Hindlimb muscle (tissue), 1 donor: Measurements from ENCODE around the gene NAGLU. TPM values are rescaled to one million over a fixed set of nuclear protein-coding genes. Genes with fewer than 3 reads are reported as not detected.

Experiments
- polyA plus RNA-seq: library from polyadenylated mRNA; unstranded; fragments of 120-200 nt; gene quantifications from one replicate; pipeline ENCODE4 v1.2.1, GENCODE V29; 2013; ENCODE audit not compliant: insufficient read length

NAGLU gene
- polyA plus RNA-seq, 1 donor = 22.7 TPM

Other genes with a start within 250 kb of the NAGLU start
- 22.1 TPM for gene STAT5A, start 247.7 kb upstream of the NAGLU start, polyA plus RNA-seq
- gene STAT3, start 147.8 kb upstream of the NAGLU start, polyA plus RNA-seq = 70.4 TPM
- gene CAVIN1, start 113.0 kb upstream of the NAGLU start, polyA plus RNA-seq = 301 TPM
- gene ATP6V0A1, start 77.4 kb upstream of the NAGLU start, polyA plus RNA-seq = 31.0 TPM
- gene HSD17B1, start 16.7 kb downstream of the NAGLU start, polyA plus RNA-seq = 3.3 TPM
- gene COASY, start 25.9 kb downstream of the NAGLU start, polyA plus RNA-seq = 28.6 TPM
- 35.2 TPM for gene MLX, start 30.9 kb downstream of the NAGLU start, polyA plus RNA-seq
- 10.2 TPM for gene PSMC3IP, start 41.5 kb downstream of the NAGLU start, polyA plus RNA-seq
- 39.5 TPM for gene RETREG3, start 73.1 kb downstream of the NAGLU start, polyA plus RNA-seq
- gene TUBG1, start 73.4 kb downstream of the NAGLU start, polyA plus RNA-seq = 33.6 TPM
- gene TUBG2, start 123.0 kb downstream of the NAGLU start, polyA plus RNA-seq = 14.7 TPM
- 62.6 TPM for gene PLEKHH3, start 140.8 kb downstream of the NAGLU start, polyA plus RNA-seq
- 3.2 TPM for gene CCR10, start 145.6 kb downstream of the NAGLU start, polyA plus RNA-seq
- 12.1 TPM for gene CNTNAP1, start 146.3 kb downstream of the NAGLU start, polyA plus RNA-seq
- gene EZH1, start 208.8 kb downstream of the NAGLU start, polyA plus RNA-seq = 27.3 TPM
- 69.2 TPM for gene RAMP2, start 225.0 kb downstream of the NAGLU start, polyA plus RNA-seq
- 30.0 TPM for gene VPS25, start 237.2 kb downstream of the NAGLU start, polyA plus RNA-seq
- 0.19 TPM for gene WNK4, start 244.4 kb downstream of the NAGLU start, polyA plus RNA-seq